Measurements from ENCODE around the gene INTS11.

The INTS11 gene

DNA sequence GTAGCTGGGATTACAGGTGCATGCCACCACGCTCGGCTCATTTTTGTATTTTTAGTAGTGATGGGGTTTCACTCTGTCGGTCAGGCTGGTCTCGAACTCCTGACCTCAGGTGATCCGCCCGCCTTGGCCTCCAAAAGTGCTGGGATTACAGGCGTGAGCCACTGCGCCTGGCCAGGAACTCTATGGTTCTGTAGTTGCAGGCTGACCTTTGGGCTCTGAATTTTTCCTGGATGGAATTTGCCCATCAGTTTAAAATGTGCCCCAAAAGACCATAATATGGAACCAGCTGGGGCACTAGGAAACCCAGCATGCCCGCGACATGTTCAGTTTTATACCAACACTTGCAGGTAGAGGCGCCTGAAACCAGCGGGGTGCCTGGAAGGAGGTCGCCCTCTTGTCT lies 45.8 kb downstream of the INTS11 start:
- H3K79me1 ChIP-seq (ENCODE audit: low read length): peaks cover 4% of the 10 kb centered on the region
- H4K8ac ChIP-seq (ENCODE audit: low read depth, low read length): no peak overlapping the region
- H3K18ac ChIP-seq (ENCODE audit: low read length): no peak overlapping the region
- no peak overlapping the region for H3K23ac ChIP-seq (ENCODE audit: low read length)
- H3K27me3 ChIP-seq (ENCODE audit: insufficient read depth, low read length): no peaks in the 10 kb centered on the region
- no peak overlapping the region for H2AFZ ChIP-seq (ENCODE audit: insufficient read depth, low read length, poor library complexity)
- H3K9me3 ChIP-seq (ENCODE audit: insufficient read depth, low read depth, low read length): peaks cover 5% of the 10 kb centered on the region
- H4K12ac ChIP-seq (ENCODE audit: low read depth, low read length): no peak overlapping the region
- no peak overlapping the region for H3K4me2 ChIP-seq (ENCODE audit: low read length)
- no CpG with 5 or more reads among the region's 13 CpGs for WGBS (ENCODE audit: extremely low coverage, insufficient coverage, insufficient read length)
- no peak for DNase-seq
- no peak overlapping the region for H3K14ac ChIP-seq (ENCODE audit: low read length)
- no peak overlapping the region for H2BK120ac ChIP-seq (ENCODE audit: insufficient read depth, low read length, poor library complexity)
- H4K91ac ChIP-seq (ENCODE audit: low read depth, low read length): no peak overlapping the region
- H3K9ac ChIP-seq (ENCODE audit: low read length): no peak overlapping the region
- H3K4me1 ChIP-seq (ENCODE audit: control insufficient read depth in 1 of 2, insufficient read depth in 2 of 2, low read length in 2 of 2): peaks cover 5 to 6% of the 10 kb centered on the region in 2 experiments
- H3K79me2 ChIP-seq (ENCODE audit: control insufficient read depth, insufficient read depth, low read length, poor library complexity): peaks cover 3% of the 10 kb centered on the region
- H3K4me3 ChIP-seq (ENCODE audit: low read depth, low read length): no peak overlapping the region
- H2BK5ac ChIP-seq (ENCODE audit: low read depth, low read length, poor library complexity): no peak overlapping the region
- no peak overlapping the region for H2BK12ac ChIP-seq (ENCODE audit: low read length)
- H2AK5ac ChIP-seq (ENCODE audit: low read length): no peak overlapping the region
- no peaks in the 10 kb centered on the region for H3K36me3 ChIP-seq (ENCODE audit: control insufficient read depth in 1 of 2, insufficient read depth in 2 of 2, low read length in 2 of 2)
- H3K4ac ChIP-seq (ENCODE audit: low read depth, low read length): no peak overlapping the region
- H3K27ac ChIP-seq (ENCODE audit: low read depth, low read length): no peak overlapping the region

DNA sequence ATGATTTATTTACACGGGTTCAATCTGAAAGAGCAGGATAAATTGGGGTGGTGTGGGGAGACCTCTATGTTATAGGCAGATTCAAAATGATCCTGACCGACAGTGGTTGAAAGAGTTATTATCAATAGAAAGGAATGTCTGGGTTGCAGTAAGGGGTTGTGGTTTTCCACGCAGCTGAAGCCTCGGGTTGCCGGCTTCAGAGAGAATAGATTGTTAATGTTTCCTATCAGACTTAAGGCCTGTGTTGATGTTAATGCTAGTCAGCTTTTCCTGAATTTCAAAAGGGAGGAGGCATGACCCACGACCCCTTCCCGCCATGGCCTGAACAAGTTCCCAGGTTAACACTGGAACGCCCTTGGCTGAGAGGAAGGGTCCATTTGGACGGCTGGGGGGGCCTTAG lies 48.6 kb downstream of the INTS11 start:
- Histone ChIP-seq H2BK12ac (ENCODE audit: low read length) (no peak overlapping the region), H4K8ac (ENCODE audit: low read depth, low read length) (no peak overlapping the region), H3K27me3 (ENCODE audit: insufficient read depth, low read length) (no peaks in the 10 kb centered on the region), H4K12ac (ENCODE audit: low read depth, low read length) (no peak overlapping the region), H3K9me3 (ENCODE audit: insufficient read depth, low read depth, low read length) (peaks cover 4% of the 10 kb centered on the region), H3K4me3 (ENCODE audit: low read depth, low read length) (no peak overlapping the region), H2AK5ac (ENCODE audit: low read length) (no peak overlapping the region), H3K79me1 (ENCODE audit: low read length) (peaks cover 9% of the 10 kb centered on the region), H3K4me1 (ENCODE audit: control insufficient read depth in 1 of 2, insufficient read depth in 2 of 2, low read length in 2 of 2) (peaks cover 13 to 17% of the 10 kb centered on the region in 2 experiments), H2BK120ac (ENCODE audit: insufficient read depth, low read length, poor library complexity) (no peak overlapping the region), H4K91ac (ENCODE audit: low read depth, low read length) (no peak overlapping the region), H3K18ac (ENCODE audit: low read length) (no peak overlapping the region), H3K36me3 (ENCODE audit: control insufficient read depth in 1 of 2, insufficient read depth in 2 of 2, low read length in 2 of 2) (peaks cover 2 to 5% of the 10 kb centered on the region in 2 experiments), H2BK5ac (ENCODE audit: low read depth, low read length, poor library complexity) (no peak overlapping the region), H3K4me2 (ENCODE audit: low read length) (no peak overlapping the region), H3K27ac (ENCODE audit: low read depth, low read length) (no peak overlapping the region), H3K9ac (ENCODE audit: low read length) (no peak overlapping the region), H3K14ac (ENCODE audit: low read length) (no peak overlapping the region), H3K4ac (ENCODE audit: low read depth, low read length) (no peak overlapping the region), H3K23ac (ENCODE audit: low read length) (no peak overlapping the region), H2AFZ (ENCODE audit: insufficient read depth, low read length, poor library complexity) (no peak overlapping the region), H3K79me2 (ENCODE audit: control insufficient read depth, insufficient read depth, low read length, poor library complexity) (peaks cover 21% of the 10 kb centered on the region)
- DNase-seq: no peak
- no CpG with 5 or more reads among the region's 9 CpGs for WGBS (ENCODE audit: extremely low coverage, insufficient coverage, insufficient read length)

DNA sequence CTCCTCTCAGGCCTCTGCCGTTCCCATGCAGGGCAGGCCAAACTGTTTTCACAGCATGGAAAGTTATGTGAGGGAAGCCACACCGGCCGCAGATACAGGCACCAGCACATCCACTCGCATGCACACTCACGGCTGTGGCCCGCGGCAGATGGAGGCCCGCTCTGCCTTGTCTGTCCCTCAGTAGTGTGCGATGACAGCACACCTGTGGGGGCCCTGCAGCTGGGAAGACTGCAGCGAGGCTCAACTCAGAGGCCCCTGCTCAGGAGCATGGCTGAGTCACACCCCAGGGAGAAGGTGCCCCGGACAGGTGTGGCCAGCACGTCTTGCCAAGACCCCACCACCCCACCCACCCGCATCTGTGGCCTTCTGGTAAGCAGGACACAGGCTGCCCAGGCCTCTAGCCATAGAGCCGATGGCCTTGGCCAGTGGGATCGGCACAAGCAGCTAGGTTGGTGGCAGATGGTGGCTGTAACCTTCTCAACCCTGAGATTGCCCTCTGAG lies 49.5 kb downstream of the INTS11 start:
- Histone ChIP-seq H2AK5ac (ENCODE audit: low read length) (no peak overlapping the region), H3K9me3 (ENCODE audit: insufficient read depth, low read depth, low read length) (peaks cover 4% of the 10 kb centered on the region), H3K9ac (ENCODE audit: low read length) (no peak overlapping the region), H3K4me3 (ENCODE audit: low read depth, low read length) (no peak overlapping the region), H3K79me2 (ENCODE audit: control insufficient read depth, insufficient read depth, low read length, poor library complexity) (peaks cover 25% of the 10 kb centered on the region), H3K23ac (ENCODE audit: low read length) (no peak overlapping the region), H4K8ac (ENCODE audit: low read depth, low read length) (no peak overlapping the region), H3K27me3 (ENCODE audit: insufficient read depth, low read length) (no peaks in the 10 kb centered on the region), H2AFZ (ENCODE audit: insufficient read depth, low read length, poor library complexity) (no peak overlapping the region), H3K4ac (ENCODE audit: low read depth, low read length) (no peak overlapping the region), H4K12ac (ENCODE audit: low read depth, low read length) (no peak overlapping the region), H3K4me1 (ENCODE audit: control insufficient read depth in 1 of 2, insufficient read depth in 2 of 2, low read length in 2 of 2) (peaks cover 13 to 20% of the 10 kb centered on the region in 2 experiments), H2BK5ac (ENCODE audit: low read depth, low read length, poor library complexity) (no peak overlapping the region), H2BK120ac (ENCODE audit: insufficient read depth, low read length, poor library complexity) (no peak overlapping the region), H3K18ac (ENCODE audit: low read length) (no peak overlapping the region), H3K14ac (ENCODE audit: low read length) (no peak overlapping the region), H3K27ac (ENCODE audit: low read depth, low read length) (no peak overlapping the region), H2BK12ac (ENCODE audit: low read length) (no peak overlapping the region), H3K36me3 (ENCODE audit: control insufficient read depth in 1 of 2, insufficient read depth in 2 of 2, low read length in 2 of 2) (peaks cover 5 to 10% of the 10 kb centered on the region in 2 experiments), H4K91ac (ENCODE audit: low read depth, low read length) (no peak overlapping the region), H3K79me1 (ENCODE audit: low read length) (peaks cover 9% of the 10 kb centered on the region), H3K4me2 (ENCODE audit: low read length) (no peak overlapping the region)
- peak; percentile 45 to 50 for DNase-seq
- no CpG with 5 or more reads among the region's 15 CpGs for WGBS (ENCODE audit: extremely low coverage, insufficient coverage, insufficient read length)

DNA sequence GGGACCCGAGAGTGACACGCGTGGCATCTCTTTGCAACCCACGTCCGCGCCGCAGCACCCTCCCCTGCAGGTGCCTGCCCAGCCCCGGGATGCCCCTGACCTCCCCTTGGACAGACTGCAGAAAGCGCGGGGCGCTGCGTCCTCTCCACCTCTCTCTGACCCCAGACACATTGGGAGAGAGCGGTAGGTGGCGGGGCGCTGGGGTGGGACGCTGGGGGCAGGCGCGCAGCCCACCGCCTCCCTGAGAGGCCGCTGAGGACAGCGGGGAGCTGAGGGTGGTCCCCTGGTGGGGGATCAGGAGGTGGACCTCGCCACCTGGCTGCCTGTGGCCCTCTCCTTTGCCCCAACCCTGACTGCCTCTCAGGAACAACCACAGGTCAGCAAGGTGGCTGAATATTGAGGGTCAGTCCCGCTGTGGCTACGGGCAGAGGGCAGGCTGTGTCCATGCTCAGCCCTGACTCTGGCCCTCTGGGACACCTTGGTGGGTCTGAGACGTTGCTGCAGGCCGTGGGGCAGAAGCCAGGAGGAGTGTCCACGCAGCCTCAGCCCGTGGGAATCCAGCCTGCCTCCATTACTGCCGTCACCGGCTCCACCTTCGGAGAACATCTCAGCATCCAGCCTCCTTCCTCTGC lies 50.0 kb downstream of the INTS11 start:
- Histone ChIP-seq H2BK120ac (ENCODE audit: insufficient read depth, low read length, poor library complexity) (peak overlapping the region; percentile 79), H3K4ac (ENCODE audit: low read depth, low read length) (no peak overlapping the region), H4K91ac (ENCODE audit: low read depth, low read length) (peak overlapping the region; percentile 72), H3K79me1 (ENCODE audit: low read length) (peaks cover 9% of the 10 kb centered on the region), H2BK5ac (ENCODE audit: low read depth, low read length, poor library complexity) (no peak overlapping the region), H3K18ac (ENCODE audit: low read length) (peak overlapping the region; percentile 73), H4K12ac (ENCODE audit: low read depth, low read length) (peak overlapping the region; percentile 34), H3K4me1 (ENCODE audit: control insufficient read depth in 1 of 2, insufficient read depth in 2 of 2, low read length in 2 of 2) (peaks cover 13 to 20% of the 10 kb centered on the region in 2 experiments), H4K8ac (ENCODE audit: low read depth, low read length) (peak overlapping the region; percentile 93), H3K23ac (ENCODE audit: low read length) (no peak overlapping the region), H3K14ac (ENCODE audit: low read length) (peak overlapping the region; percentile 53), H3K9me3 (ENCODE audit: insufficient read depth, low read depth, low read length) (peaks cover 4% of the 10 kb centered on the region), H2AFZ (ENCODE audit: insufficient read depth, low read length, poor library complexity) (peak overlapping the region; percentile 90), H3K27ac (ENCODE audit: low read depth, low read length) (no peak overlapping the region), H3K27me3 (ENCODE audit: insufficient read depth, low read length) (no peaks in the 10 kb centered on the region), H3K79me2 (ENCODE audit: control insufficient read depth, insufficient read depth, low read length, poor library complexity) (peaks cover 25% of the 10 kb centered on the region), H3K4me2 (ENCODE audit: low read length) (peak overlapping the region; percentile 97), H2AK5ac (ENCODE audit: low read length) (peak overlapping the region; percentile 48), H3K4me3 (ENCODE audit: low read depth, low read length) (peak overlapping the region; percentile 82), H3K9ac (ENCODE audit: low read length) (peak overlapping the region; percentile 71), H2BK12ac (ENCODE audit: low read length) (no peak overlapping the region), H3K36me3 (ENCODE audit: control insufficient read depth in 1 of 2, insufficient read depth in 2 of 2, low read length in 2 of 2) (peaks cover 5 to 10% of the 10 kb centered on the region in 2 experiments)
- DNase-seq: no peak
- WGBS (ENCODE audit: extremely low coverage, insufficient coverage, insufficient read length): no CpG with 5 or more reads among the region's 31 CpGs
